GM19023 (cell line): ENCODE measurements around the gene SLC6A3.

ENCODE experiments used
- ATAC-seq: cut with Tn5 transposase; IDR thresholded peaks from one replicate; pipeline ENCODE4 v1.9.1; 2021; ENCODE audit warnings: mild to moderate bottlenecking, moderate library complexity; ENCODE audit not compliant: unreplicated experiment

The SLC6A3 gene

GRCh38 chr5:1443171-1443570, 2.1 kb downstream of the SLC6A3 start:
- ATAC-seq, result no peak

GRCh38 chr5:1442222-1443145, 2.8 kb downstream of the SLC6A3 start:
- no peak for ATAC-seq

GRCh38 chr5:1441166-1441865, 3.9 kb downstream of the SLC6A3 start:
- no peak for ATAC-seq

GRCh38 chr5:1440098-1440493, 5.1 kb downstream of the SLC6A3 start:
- no peak for ATAC-seq

- ATAC-seq, result no peak
Observed at GRCh38 chr5:1439388-1440097, 5.7 kb downstream of the SLC6A3 start.

GRCh38 chr5:1438871-1439270, 6.4 kb downstream of the SLC6A3 start:
- no peak for ATAC-seq

GRCh38 chr5:1437876-1438559, 7.2 kb downstream of the SLC6A3 start:
- ATAC-seq, result no peak

GRCh38 chr5:1437226-1437829, 7.9 kb downstream of the SLC6A3 start:
- no peak for ATAC-seq

- no peak for ATAC-seq
Observed at GRCh38 chr5:1436681-1437080, 8.6 kb downstream of the SLC6A3 start.

GRCh38 chr5:1436036-1436435, 9.2 kb downstream of the SLC6A3 start:
- no peak for ATAC-seq

GRCh38 chr5:1435369-1435768, 9.9 kb downstream of the SLC6A3 start:
- no peak for ATAC-seq

GRCh38 chr5:1432296-1432695, 12.9 kb downstream of the SLC6A3 start:
- no peak for ATAC-seq

- no peak for ATAC-seq
Observed at GRCh38 chr5:1431896-1432295, 13.3 kb downstream of the SLC6A3 start.

- no peak for ATAC-seq
Observed at GRCh38 chr5:1431021-1431811, 14.0 kb downstream of the SLC6A3 start.

- no peak for ATAC-seq
Observed at GRCh38 chr5:1430121-1430795, 15.0 kb downstream of the SLC6A3 start.

GRCh38 chr5:1429496-1429895, 15.7 kb downstream of the SLC6A3 start:
- no peak for ATAC-seq

GRCh38 chr5:1429066-1429465, 16.2 kb downstream of the SLC6A3 start:
- ATAC-seq, result no peak

- no peak for ATAC-seq
Observed at GRCh38 chr5:1428107-1428506, 17.1 kb downstream of the SLC6A3 start.

GRCh38 chr5:1424716-1425115, 20.5 kb downstream of the SLC6A3 start:
- no peak for ATAC-seq
